Endometrial microvascular endothelial cells (primary cell): ENCODE data around the gene CAPN12. TPM values are rescaled to one million over a fixed set of nuclear protein-coding genes. Genes with fewer than 3 reads are reported as not detected.

Experiments
- in situ Hi-C: cut with HindIII; loops from 2 replicates; pipeline ENCODE4 v1.10.0; 2017; ENCODE audit warnings: low sequenced_read_pairs, low pct_unique_long_range_greater_than_20kb; ENCODE audit errors: inconsistent ontology term
- total RNA-seq: library from RNA; depleted of rRNA; stranded (reverse); fragments of >200 nt; gene quantifications from one replicate; pipeline ENCODE4 v1.2.3, GENCODE V29; 2015; ENCODE audit errors: inconsistent ontology term

The CAPN12 gene
- total RNA-seq, 1 donor from 2014 or later = not detected

DNA sequence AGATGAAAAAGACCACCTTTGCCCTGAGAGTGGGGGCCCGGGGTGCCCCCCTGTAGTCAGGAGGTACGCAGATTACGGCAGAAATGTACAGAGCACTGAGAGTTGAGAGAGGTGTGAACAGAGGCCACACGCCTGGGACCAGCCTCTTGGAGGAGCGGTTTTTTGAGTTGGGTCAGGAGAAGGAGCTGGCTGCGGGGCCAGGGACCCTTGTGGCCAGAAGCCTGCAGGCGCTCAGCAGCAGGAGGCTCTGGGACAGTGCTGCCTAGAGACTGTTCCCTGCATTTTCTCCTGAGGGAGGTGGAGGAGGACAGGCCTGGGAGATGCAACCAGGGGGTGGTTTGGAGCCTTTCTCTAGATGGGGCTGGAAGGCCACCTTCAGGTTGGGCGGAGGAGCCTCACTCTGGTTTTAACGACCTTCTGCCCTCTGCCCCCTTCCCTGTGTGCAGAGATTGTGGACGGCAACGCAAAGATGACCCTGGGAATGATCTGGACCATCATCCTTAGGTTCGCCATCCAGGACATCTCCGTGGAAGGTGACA is 39.7 kb downstream of the CAPN12 start:
- in situ Hi-C loops = no loop called here

DNA sequence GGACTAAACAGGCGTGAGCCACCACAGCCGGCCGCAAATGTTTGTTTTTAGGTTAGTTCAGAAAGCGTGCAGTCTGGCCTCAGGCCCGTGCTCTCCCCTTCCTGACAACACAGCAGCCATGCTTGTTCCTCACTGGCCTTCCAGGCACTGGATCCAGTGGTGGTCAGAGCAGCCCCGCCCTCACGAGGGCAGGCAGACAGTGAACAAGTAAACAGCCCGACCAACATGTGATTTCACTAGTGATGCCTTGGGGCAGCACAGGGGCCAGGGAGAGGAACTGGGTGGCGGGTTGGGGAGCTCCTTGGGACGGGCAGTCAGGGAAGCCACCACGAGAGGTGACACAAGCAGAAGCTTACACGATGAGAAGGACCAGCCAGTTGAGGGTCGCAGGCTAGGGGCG is 40.8 kb downstream of the CAPN12 start:
- in situ Hi-C loops = no loop called here

DNA sequence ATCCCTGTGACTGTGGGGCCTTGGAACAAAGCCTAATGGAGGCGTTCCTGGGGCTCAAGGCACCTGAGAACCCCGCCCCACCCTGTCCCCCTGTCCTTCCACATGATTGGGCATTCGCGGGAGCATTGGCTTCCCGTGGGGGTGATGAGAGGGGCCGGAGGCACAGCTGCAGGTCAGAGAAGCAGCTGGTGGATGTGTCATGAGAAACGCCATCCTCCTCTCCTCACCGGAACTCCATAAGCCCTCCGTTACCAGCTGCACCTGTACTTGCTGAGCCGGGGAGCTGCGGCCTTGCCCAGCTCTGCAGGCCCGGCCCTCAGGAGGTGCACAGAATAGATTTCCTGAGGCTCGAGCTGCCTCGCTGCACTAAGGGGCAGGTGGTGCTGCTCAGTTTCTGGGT is 42.0 kb downstream of the CAPN12 start:
- in situ Hi-C loops = no loop called here

DNA sequence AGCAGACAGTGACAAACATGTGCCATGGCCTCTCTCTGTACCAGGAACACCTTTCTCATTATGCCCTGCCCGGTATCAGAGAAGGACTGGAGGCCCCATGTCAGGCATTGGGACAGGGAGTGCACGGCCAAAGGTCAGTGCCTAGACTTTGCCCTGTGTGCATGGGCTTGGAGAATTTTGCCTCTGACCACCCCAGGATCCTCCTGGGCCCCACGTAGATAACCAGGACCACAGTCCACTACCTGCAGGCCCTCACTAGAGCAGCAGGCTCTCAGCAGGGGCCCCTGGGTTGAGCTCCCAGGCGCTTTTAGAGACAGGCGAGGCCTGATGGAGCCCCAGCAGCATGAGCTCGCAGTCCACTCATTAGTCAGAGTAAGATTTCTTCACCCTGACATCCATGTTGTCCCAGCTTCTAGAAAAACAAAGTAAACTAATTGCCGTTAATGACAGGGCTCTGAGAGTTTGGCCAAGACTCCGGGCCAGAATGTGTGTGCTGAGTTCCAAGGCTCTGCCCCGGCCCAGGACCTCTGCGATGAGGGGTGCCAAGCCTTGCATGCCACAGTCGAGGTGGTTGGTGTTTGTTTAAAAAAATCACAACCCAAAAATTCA is 42.7 kb downstream of the CAPN12 start:
- in situ Hi-C loops = no loop called here

DNA sequence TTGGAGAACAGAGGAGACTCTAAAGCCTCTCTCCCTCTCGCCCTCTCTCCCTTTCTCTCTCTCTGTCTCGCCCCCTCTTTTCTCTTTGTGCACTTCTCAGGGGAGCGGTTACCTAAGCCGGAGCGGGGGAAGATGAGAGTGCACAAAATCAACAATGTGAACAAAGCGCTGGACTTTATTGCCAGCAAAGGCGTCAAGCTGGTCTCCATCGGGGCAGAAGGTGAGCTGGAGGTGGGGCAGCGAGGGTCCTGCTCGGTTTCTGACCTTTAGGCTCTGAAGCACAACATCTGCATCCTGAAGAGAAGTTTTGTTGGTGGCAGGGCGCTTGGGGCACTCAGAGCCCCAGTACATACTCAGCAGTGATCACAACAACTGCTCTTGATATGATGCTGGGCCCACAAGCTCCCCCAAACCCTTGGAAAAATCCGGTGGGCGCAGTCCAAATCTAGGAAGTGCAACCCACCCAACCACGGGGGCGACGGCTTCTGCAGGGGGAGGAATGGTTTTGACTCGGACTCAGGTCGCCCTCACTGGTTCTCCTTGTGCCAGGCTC is 43.3 kb downstream of the CAPN12 start:
- in situ Hi-C loops = no loop called here

DNA sequence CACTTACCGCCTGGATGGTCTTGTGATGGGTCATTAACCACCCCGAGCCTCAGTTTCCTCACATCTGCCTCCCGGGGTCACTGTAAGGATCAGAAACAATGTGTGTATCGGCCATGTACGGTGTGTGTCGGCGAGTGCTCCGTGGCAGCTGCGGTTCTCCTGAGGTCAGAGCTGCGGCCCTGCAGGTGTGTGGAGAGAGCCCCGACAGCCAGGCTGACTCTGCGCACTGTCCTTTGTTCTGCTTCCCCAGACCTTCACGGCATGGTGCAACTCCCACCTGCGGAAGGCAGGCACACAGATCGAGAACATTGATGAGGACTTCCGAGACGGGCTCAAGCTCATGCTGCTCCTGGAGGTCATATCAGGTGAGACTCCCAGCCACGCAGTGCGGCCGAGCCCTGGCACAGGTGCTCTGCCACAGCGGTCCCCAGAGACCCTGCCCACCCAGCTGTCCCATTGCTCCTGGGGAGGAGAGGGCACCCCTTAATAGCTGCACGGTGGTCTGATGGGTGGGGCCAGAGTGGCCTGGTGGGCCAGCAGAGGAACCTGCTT is 43.8 kb downstream of the CAPN12 start:
- in situ Hi-C loops = no loop called here

DNA sequence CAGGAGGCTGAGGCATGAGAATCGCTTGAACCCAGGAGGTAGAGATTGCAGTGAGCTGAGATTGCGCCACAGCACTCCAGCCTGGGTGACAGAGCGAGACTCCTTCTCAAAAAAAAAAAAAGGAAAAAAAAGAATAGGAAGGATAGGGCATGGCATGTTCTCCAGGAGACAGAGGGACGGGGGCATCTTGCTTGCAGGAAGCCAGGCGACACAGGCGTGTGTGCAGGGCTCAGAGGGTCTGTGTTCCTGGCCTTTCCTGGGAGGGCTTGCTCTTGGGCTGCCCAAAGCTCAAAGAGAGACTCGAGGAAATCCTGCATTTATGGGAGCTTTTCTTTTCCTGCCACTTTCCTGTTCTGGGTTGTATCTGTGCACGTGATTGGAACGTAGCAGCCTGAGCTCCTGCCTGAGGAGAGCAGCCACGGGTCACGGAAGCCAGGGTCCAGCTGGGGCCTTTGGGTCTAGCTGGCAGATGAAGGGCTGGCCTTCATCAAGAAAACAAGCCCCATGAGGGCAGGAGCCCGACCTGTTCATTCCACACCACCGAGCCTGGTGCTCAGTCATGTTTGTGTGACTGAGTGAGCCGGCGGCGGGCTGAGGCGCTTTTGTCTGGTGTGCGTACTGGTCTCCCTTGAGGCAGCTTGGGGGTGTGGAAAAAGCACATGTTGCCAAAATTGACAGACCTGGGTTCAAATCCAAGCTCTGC is 44.5 kb downstream of the CAPN12 start:
- in situ Hi-C loops = no loop called here

DNA sequence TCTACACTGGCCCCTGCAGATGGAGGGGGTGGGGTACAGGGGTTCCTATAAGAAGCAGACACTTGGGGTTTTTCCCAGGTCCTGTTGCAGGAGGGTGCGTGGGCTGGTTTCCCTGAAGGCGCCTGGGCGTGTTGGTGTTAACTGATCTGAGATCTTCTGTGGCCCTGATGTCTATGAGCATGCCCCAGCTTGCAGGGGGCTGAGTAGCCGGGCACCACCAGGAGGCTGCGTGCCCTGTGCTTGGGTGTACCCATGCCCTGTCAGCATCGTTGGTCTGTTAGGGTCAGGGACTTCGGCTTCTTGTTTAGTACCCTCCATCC is 45.3 kb downstream of the CAPN12 start:
- in situ Hi-C loops = no loop called here

DNA sequence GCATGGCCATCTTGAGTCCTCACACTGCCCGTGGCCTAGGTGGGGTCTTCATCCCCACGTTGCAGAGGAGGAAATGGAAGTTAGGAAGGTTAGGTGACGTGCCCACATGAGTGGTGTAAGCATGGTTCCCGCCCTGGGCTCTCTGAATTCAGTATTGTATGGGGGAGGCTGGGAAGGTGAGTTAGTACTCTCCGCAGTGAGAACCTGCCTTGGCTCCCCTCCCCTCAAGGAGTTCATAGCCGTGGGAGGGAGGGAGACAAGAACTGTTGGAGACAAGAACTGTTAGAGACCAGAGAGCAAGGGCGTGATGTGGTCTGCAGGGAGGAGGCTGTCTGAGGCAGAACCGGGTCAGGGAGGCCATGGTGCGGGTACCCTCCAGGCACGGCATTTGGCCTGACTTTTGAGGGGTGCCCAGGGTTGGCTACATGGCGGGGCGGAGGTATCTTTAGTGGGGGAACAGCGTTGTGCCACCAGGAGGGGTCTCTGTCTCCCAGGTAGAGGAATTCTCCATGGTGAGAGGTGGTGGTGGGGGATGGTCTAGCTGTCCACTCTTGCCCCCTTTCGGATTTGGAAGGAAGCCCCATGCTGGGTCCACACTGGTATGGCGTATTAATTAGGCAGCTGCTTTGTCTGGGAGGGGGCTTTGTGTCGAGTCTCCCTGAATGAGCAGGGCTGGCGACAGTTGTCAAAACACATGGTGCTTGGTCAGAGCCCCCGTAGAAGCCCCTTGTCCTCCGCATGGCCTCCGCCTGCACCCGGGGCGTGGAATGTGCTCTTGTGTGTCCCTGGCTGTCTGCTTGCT is 45.8 kb downstream of the CAPN12 start:
- in situ Hi-C loops = no loop called here

DNA sequence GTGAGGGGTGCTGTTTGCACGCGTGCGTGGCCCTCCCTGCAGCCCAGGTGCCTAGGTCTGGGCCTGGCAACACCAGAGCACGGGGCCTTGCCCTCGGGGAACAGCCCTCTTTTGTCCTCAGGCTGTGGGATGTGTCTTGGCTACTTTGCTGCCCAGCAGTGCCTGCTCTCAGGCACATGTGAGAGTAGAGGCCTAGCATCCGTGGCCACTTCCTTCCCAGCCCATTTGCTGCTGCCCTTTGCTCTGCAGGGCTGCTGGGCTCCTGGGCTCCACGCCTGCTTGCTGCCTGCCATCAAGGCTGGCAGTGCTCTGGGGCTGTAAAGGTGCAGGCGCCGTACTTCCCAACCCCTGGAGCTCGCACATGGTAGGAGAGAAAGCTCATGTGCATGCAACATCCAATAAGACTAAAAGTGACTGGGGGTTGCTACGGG is 46.6 kb downstream of the CAPN12 start:
- in situ Hi-C loops = no loop called here

DNA sequence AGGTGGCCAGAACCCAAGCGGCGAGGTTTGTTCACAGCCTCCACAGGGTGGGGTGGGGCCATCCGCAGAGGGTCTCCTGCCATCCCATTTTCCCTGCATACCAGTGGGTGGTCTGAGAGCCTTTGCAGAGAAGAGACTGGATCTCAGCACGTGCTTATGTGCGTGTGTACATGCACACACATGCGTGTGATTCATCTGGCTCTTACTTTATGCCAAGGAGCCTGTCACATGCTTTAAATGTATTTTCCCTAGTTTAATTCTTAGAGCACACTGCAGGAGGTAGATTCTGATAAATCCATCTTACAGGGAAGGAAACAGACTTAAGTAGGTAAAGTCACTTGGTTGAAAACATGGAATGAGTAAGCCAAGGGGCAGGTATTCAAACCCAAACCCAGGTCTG is 47.1 kb downstream of the CAPN12 start:
- in situ Hi-C loops = no loop called here

DNA sequence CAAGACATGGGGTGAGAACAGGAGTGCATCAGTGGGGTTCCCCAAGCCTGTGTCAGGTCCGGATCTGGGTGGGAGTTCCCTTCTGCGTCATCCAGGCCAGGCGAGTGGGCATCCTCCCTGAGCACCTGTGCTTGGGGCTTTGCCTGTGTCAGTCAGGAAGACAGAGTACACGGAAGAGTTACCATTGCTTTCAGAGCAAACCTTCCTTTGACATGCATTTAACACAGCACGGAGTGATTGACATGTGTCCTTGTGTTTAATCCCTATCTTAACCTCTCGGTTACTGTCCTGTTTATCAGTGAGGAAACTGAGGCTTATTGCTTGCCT is 47.6 kb downstream of the CAPN12 start:
- in situ Hi-C loops = no loop called here

DNA sequence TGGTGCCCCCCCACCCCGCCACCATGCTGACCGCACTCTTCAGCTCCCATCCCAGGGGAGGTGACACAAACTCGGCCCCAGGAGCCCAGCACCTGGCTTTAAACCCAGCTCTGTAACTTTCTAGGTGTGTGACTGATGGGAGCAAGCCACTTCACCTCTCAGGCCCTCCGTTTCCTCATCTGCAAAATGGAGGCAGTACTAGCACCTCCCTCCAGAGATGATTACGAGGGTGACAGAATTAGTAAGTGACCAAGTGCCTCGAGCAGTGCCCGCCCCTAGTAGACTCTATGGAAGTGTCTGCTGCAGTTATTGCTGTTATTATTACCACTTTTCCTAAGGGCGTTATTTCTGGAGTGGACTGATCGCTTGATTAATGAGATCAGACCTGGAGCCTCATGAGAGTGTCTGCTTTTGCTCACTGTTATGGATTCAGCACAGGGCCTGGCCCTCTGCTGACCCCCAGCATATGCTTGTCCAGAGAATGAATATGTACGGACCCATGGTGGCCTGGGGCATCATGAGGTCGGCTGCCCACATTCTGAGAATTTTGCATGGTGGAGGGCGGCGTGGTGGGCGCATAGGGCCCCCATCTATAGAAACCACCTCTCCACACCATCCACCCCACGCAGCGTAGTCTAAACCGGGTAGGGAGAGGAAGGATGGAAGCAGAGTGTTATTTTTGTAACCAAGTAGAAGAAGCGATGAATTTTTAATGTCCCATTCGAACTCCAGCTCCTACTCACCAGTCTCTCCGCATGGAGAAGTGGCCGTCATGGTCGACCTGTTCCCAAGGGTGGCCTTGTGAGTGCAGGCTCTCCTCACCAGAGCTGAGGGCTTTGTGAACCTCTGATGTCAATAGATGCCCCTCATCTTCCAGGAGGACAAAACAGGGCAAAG is 48.2 kb downstream of the CAPN12 start:
- in situ Hi-C loops = no loop called here

DNA sequence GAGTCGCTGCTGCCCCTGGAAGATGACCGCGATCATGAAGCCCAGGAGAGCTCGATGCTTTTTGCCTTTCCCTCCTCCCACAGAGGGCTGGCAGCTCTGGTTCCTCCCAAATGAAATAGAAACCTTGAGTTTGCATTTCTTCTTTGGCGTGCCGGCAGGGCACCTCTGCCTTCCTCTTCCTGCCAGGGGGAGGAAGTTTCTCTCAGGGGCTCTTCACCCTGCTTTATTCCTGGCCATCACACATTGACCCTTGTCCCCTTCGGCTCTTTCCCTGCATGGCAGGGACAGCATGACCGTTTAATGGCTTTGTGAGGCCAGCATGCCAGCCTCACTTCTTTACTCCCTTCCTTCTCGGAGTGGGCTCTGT is 49.0 kb downstream of the CAPN12 start:
- in situ Hi-C loops = no loop called here

DNA sequence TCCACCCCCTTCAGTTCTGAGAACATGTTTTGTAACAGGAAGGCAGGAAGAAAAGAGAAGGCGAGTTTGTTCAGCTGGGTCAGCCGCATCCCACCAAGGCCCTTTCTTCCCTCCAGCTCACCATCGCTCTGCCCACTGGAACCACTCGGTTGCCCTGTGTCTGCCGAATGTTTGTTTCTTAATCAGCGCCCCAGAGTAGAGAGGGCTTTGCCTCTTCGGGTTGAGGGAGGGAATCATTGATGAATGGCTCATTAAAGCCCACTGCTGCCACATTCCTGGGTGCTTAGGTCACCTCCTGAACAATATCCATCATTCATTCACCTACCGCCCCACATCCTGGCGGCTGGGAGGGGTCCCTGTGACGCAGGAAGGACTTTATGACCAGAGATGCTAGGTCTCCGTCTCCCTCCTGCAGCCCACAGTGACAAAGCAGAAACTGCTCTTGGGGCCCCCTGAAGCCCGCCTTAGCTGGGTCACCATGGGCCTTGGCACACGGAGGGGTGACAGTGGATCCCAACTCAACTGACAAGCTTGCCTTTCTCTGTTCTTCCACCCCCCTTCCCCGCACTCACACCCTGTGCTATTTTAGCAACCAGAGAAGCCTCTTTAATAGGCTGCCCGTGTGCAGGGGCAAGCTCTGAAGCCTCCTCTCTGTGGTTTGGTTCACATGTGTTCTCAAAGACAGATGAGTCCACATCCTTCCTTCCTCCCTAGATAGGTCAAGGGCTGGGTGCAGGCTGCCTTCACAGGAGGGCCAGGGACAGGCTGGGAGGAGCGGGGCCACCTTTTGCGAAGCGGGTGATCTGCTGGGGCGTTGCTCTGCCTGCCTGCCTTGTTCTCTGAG is 50.7 kb downstream of the CAPN12 start:
- in situ Hi-C loops = no loop called here

DNA sequence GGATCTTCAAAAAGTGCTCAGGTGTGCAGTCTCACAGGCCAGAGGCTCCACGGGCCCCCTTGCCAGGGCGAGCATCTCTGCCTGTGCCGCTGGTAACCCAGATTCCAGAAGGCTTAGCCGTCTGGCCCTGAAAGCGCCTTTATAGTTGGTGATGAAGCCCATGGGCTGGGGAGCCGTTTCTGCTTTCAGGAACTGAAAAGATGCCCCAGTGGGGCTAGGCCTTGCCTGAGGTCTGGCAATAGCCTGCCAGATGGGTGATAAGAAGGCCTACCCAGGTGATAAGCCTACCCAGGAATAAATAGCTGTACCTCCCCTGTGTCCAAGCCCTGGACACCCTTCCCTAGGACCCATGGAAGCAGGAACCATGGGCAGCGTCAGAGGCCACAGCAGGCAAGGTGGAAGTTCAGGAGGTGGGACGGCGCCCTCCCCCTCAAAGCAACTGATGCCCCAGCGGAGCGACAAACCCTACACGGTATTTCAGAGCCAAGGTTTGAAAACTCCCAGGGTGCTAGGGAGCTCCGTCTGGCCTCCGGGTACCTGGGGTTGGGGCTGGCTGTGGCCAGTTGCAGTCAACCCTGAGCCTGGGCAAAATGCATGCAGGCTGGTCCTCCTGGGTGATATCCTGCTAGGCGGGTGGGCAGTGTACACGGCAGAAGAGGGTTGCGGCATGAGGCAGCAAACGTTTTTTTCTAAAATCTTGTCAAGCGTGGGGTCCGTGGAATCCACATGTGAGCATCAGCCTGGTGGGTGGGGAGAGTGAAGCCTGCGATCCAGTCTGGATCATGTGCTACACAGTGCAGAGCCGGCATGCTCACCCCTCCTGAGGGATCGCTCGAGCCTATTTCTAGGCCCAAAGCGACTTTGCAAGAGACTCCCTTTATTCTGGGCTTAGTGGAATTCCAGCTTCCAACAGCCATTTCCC is 51.6 kb downstream of the CAPN12 start:
- in situ Hi-C loops = no loop called here

DNA sequence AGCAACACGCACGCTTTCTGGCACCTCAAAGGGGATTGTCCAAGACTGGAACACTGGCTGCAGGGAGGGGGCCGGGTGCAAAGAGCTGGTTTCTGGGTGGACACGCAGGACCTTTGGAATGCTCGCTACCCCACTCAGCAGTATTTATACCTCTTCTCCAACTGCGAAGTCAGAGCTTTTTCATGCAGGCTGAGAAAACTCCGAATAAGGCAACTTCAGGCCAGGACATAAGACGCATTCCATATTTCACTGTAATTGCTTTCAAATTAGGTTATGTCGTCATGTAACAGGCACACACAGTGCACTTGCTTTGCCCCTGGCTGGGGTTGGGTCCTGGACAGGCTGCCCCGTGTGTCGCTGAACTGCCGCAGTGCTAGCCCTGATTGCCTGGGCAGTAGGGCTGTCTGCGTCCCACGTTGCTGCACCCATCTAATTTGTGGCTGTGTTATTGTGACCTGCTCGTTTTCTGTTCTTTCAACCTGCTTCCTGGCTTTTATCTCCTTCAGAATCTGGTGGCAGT is 52.3 kb downstream of the CAPN12 start:
- in situ Hi-C loops = no loop called here
